ENCODE measurements around the gene NBEA. TPM values are rescaled to one million over a fixed set of nuclear protein-coding genes. Genes with fewer than 3 reads are reported as not detected.

The NBEA gene
- polyA plus RNA-seq, 1 experiment = 1.3 TPM

DNA sequence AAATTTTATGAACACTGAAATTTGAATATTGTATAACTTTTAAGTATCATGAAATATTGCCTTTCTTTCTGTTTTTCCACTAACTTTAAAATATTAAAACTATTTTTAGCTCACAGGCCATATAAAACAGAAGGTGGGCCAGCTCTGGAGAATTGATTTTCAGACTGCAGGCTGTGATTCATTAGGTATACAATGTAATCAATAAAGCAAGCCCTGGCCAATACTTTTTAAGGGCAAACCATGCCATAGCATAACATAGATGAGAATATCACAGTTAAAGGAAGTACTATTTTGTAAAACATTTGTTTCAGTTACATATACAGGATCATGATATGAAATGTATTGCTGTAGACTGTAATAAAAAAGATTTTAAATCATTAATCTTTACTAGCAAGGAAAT is 336.8 kb downstream of the NBEA start:
- POLR2A ChIA-PET = no interaction called here
- Histone ChIP-seq H3K9me3 (ENCODE audit: control insufficient read depth, insufficient read depth, low read length) (no peaks in the 10 kb centered on the region), H3K4me3 (ENCODE audit: low read depth, low read length) (no peak overlapping the region), H3K27me3 (ENCODE audit: control insufficient read depth, insufficient read depth, low read length) (no peaks in the 10 kb centered on the region), H3K27ac (ENCODE audit: low read depth, low read length) (no peak overlapping the region)
- no peak for DNase-seq (ENCODE audit: low read depth, low spot score)
- TF ChIP-seq, protein P1, sequence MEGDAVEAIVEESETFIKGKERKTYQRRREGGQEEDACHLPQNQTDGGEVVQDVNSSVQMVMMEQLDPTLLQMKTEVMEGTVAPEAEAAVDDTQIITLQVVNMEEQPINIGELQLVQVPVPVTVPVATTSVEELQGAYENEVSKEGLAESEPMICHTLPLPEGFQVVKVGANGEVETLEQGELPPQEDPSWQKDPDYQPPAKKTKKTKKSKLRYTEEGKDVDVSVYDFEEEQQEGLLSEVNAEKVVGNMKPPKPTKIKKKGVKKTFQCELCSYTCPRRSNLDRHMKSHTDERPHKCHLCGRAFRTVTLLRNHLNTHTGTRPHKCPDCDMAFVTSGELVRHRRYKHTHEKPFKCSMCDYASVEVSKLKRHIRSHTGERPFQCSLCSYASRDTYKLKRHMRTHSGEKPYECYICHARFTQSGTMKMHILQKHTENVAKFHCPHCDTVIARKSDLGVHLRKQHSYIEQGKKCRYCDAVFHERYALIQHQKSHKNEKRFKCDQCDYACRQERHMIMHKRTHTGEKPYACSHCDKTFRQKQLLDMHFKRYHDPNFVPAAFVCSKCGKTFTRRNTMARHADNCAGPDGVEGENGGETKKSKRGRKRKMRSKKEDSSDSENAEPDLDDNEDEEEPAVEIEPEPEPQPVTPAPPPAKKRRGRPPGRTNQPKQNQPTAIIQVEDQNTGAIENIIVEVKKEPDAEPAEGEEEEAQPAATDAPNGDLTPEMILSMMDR (IDR thresholded peaks at IDR 0.05; ENCODE audit: low read depth, low read length) = no peak
- CTCF ChIA-PET = interaction anchor here (0.6 kb wide), 1 partner anchor 15 kb away, joined by 4 read pairs; no protein-coding TSS in a partner anchor

DNA sequence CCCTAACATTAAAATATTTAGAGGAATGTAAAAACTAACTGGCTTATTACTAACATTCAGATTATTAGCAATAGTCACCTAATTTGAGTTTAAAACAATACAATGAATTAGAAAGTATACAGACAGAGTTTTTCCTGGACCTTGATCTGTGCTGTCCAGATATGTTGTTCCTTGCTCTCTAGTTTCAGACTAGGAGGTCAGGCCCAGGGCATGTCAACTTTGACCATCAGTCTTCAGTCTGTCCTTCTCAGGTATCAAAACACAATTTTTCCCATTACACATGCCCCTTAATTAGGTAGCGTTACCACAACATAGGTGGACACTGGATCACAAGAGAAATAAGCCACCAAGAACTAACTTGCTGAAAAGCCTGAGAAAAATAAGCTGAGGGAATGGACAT is 337.4 kb downstream of the NBEA start:
- ChIA-PET CTCF (interaction anchor here (1.2 kb wide), 1 partner anchor 352 kb away, joined by 4 read pairs; no protein-coding TSS in a partner anchor), POLR2A (no interaction called here)
- Histone ChIP-seq H3K9me3 (ENCODE audit: control insufficient read depth, insufficient read depth, low read length) (no peaks in the 10 kb centered on the region), H3K27me3 (ENCODE audit: control insufficient read depth, insufficient read depth, low read length) (no peaks in the 10 kb centered on the region), H3K4me3 (ENCODE audit: low read depth, low read length) (no peak overlapping the region), H3K27ac (ENCODE audit: low read depth, low read length) (no peak overlapping the region)
- TF ChIP-seq, protein P1 (IDR thresholded peaks at IDR 0.05; ENCODE audit: low read depth, low read length) = no peak
- DNase-seq (ENCODE audit: low read depth, low spot score) = no peak

DNA sequence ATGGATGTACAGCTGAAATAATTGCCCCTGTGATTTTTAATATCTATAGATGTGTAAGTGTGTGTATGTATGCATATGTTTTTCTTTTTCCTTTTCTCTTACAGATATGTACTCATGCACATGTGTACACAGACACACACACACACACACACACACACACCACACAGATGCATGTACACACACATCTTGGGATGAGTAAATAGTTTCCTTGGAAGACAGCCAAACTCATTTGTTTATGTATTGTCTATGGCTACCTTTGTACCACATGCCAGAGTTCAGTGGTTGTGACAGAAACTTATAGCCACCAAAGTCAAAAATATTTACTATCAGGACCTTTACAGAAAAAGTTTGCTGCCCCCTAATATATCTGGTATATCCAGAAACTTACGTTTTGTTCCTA is 341.8 kb downstream of the NBEA start:
- no peak overlapping the region for H3K4me3 ChIP-seq (ENCODE audit: low read depth, low read length)
- TF ChIP-seq, protein P1 (IDR thresholded peaks at IDR 0.05; ENCODE audit: low read depth, low read length) = no peak
- no peak overlapping the region for H3K27ac ChIP-seq (ENCODE audit: low read depth, low read length)
- CTCF ChIA-PET = no interaction called here
- H3K9me3 ChIP-seq (ENCODE audit: control insufficient read depth, insufficient read depth, low read length) = no peaks in the 10 kb centered on the region
- DNase-seq (ENCODE audit: low read depth, low spot score) = no peak
- POLR2A ChIA-PET = no interaction called here
- no peaks in the 10 kb centered on the region for H3K27me3 ChIP-seq (ENCODE audit: control insufficient read depth, insufficient read depth, low read length)

DNA sequence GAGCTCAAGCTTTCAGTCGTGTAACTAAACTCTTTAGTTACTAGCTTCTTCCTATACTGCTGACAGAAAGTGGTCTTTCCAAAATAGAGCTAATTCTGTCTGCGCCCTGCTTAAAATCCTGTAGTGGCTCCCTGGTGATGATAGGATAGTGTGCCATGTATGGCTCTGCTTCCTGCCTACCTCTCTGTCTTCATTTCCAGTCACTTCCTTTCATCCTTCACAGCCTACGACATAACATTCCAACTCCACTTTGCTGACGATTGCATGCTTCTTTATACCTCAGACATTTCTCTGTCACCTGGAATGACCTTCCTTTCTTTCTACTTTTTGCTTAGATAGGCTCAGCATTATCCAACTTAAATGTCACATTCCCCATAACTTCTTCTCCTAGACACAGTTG is 343.6 kb downstream of the NBEA start:
- TF ChIP-seq, protein P1 (IDR thresholded peaks at IDR 0.05; ENCODE audit: low read depth, low read length) = no peak
- POLR2A ChIA-PET = no interaction called here

DNA sequence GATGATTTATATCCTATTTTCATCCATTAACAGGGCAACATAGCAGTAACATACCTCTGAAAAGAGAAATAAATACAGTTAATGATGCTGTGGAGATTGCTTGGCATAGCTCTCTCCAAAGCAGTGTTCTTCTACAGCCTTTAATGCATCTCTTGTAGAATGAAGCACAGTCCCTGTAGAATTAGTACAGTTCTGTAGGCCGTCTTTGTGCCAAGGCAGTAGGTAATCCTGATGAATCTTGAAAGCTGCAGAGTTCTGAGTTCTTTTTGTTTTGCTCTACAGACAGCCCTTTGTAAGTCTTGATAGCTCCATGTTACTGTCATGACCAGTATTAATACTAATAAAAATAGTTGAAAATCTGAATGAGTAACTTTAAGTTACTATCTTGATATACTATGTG is 350.3 kb downstream of the NBEA start:
- no peak overlapping the region for H3K27ac ChIP-seq (ENCODE audit: low read depth, low read length)
- no peaks in the 10 kb centered on the region for H3K27me3 ChIP-seq (ENCODE audit: control insufficient read depth, insufficient read depth, low read length)
- TF ChIP-seq, protein P1 (IDR thresholded peaks at IDR 0.05; ENCODE audit: low read depth, low read length) = no peak
- ChIA-PET CTCF (no interaction called here), POLR2A (no interaction called here)
- no peaks in the 10 kb centered on the region for H3K9me3 ChIP-seq (ENCODE audit: control insufficient read depth, insufficient read depth, low read length)
- DNase-seq (ENCODE audit: low read depth, low spot score) = no peak
- no peak overlapping the region for H3K4me3 ChIP-seq (ENCODE audit: low read depth, low read length)

More for the DNA sequence above, 343.6 kb downstream of the NBEA start:
- H3K4me3 ChIP-seq (ENCODE audit: low read depth, low read length) = no peak overlapping the region
- no peak for DNase-seq (ENCODE audit: low read depth, low spot score)
- H3K9me3 ChIP-seq (ENCODE audit: control insufficient read depth, insufficient read depth, low read length) = no peaks in the 10 kb centered on the region
- no peaks in the 10 kb centered on the region for H3K27me3 ChIP-seq (ENCODE audit: control insufficient read depth, insufficient read depth, low read length)
- H3K27ac ChIP-seq (ENCODE audit: low read depth, low read length) = no peak overlapping the region
- CTCF ChIA-PET = no interaction called here

All from AG04450 (cell line).